Measurements from ENCODE around the gene FRS3. TPM values are rescaled to one million over a fixed set of nuclear protein-coding genes. Genes with fewer than 3 reads are reported as not detected.
A peak's percentile ranks its signal among the peaks of the same experiment; 100 is the strongest.

FRS3 gene
- total RNA-seq, 5 donors from 2014 or later (not counting 1 experiment from before 2014, with no cell fraction given) = 5.2 to 10.4 (median 8.9) TPM

- peak in 1 of 35 experiments; percentile 36 for DNase-seq
- CTCF ChIA-PET = interaction anchor here (0.6 to 1.9 kb wide), 6 partner anchors 25 to 311 kb away, joined by 3 to 12 read pairs (median 4); partner anchors contain the start of gene TOMM6 (in 1 of the 2)
Measured at GRCh38 chr6:41733360-41733706, 46.4 kb downstream of the FRS3 start.

GRCh38 chr6:41732591-41733359 is 46.9 kb downstream of the FRS3 start:
- Mint-ChIP-seq H3K27me3 (no peaks in the 10 kb centered on the region), H3K9me3 (no peaks in the 10 kb centered on the region), H3K4me3 (peak overlapping the region; percentile 76 to 83 (median 80)), H3K4me1 (peaks cover 35 to 60% (median 45%) of the 10 kb centered on the region in 3 donors), H3K27ac (peak overlapping the region; percentile 73 to 85), H3K36me3 (no peaks in the 10 kb centered on the region)
- ChIA-PET CTCF (interaction anchor here in 1 of 2 donors (0.6 kb wide), 1 partner anchor 49 kb away, joined by 3 read pairs; no protein-coding TSS in a partner anchor), POLR2A (no interaction called here)
- peak overlapping the region; percentile 25 to 75 for H3K4me3 ChIP-seq (ENCODE audit: control insufficient read depth in 1 of 2, extremely low read depth in 1 of 2, low read length in 1 of 2)
- H3K36me3 ChIP-seq (ENCODE audit: control insufficient read depth in 2 of 2, extremely low read depth in 1 of 2, insufficient read depth in 1 of 2, low read length in 1 of 2) = no peaks in the 10 kb centered on the region
- peak in 3 of 4 experiments; percentile 11 to 61 (median 13) for ATAC-seq (replicated peaks in 1 of 4)
- peak overlapping the region; percentile 86 for H3K27ac ChIP-seq (ENCODE audit: low read length)
- H3K9me3 ChIP-seq = no peaks in the 10 kb centered on the region
- H3K4me1 ChIP-seq (ENCODE audit: control insufficient read depth in 1 of 2, extremely low read depth in 1 of 2, insufficient read depth in 2 of 2, low read length in 2 of 2) = peaks cover 30 to 67% of the 10 kb centered on the region in 2 experiments
- WGBS (ENCODE audit: insufficient coverage) = 44% methylated on average over 6 of the region's 8 CpGs
- DNase-seq = peak; percentile 18 to 84 (median 70)
- no peaks in the 10 kb centered on the region for H3K27me3 ChIP-seq (replicated peaks in 1 of 2; ENCODE audit: control insufficient read depth in 2 of 2, extremely low read depth in 1 of 2, insufficient read depth in 2 of 2, low read length in 1 of 2)

More at GRCh38 chr6:41733360-41733706, 46.4 kb downstream of the FRS3 start:
- Mint-ChIP-seq H3K9me3 (no peaks in the 10 kb centered on the region), H3K27ac (peak overlapping the region; percentile 73 to 85), H3K36me3 (no peaks in the 10 kb centered on the region), H3K4me3 (peak overlapping the region; percentile 76 to 83 (median 80)), H3K27me3 (no peaks in the 10 kb centered on the region), H3K4me1 (peaks cover 35 to 56% (median 45%) of the 10 kb centered on the region in 3 donors)
- Histone ChIP-seq H3K27me3 (replicated peaks in 1 of 2; ENCODE audit: control insufficient read depth in 2 of 2, extremely low read depth in 1 of 2, insufficient read depth in 2 of 2, low read length in 1 of 2) (no peaks in the 10 kb centered on the region), H3K4me1 (ENCODE audit: control insufficient read depth in 1 of 2, extremely low read depth in 1 of 2, insufficient read depth in 2 of 2, low read length in 2 of 2) (peaks cover 27 to 62% of the 10 kb centered on the region in 2 experiments), H3K9me3 (no peaks in the 10 kb centered on the region), H3K4me3 (ENCODE audit: control insufficient read depth in 1 of 2, extremely low read depth in 1 of 2, low read length in 1 of 2) (peak overlapping the region; percentile 25 to 75), H3K27ac (ENCODE audit: low read length) (peak overlapping the region; percentile 86), H3K36me3 (ENCODE audit: control insufficient read depth in 2 of 2, extremely low read depth in 1 of 2, insufficient read depth in 1 of 2, low read length in 1 of 2) (no peaks in the 10 kb centered on the region)
- 95% methylated on average over 9 of the region's 11 CpGs for WGBS (ENCODE audit: insufficient coverage)
- no peak for ATAC-seq (replicated peaks in 1 of 4)
- POLR2A ChIA-PET = interaction anchor here in 1 of 2 donors (0.6 to 0.7 kb wide), 2 partner anchors 24 to 1326 kb away, joined by 3 to 6 read pairs; partner anchors contain the start of gene MRPL2

DNA sequence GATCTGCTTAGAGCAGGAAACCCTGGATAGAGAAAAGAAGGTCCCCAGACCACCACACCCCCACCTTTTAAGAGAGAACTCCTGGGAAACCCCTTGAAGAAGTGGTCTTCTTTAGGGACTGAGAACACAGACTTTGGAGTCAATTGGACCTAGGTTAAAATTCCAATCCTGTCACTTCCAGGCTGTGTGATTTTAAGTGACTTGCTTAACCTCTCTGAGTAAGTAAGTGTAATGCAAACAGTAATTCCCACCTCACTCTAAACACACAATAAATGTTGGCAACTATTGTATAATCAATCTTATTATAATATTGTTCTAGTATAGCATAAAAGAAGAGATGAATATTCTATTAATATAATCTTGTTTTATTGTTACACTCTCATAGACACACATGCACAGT is 47.6 kb downstream of the FRS3 start:
- peaks cover 41 to 66% (median 45%) of the 10 kb centered on the region in 3 donors for H3K4me1 Mint-ChIP-seq
- ChIA-PET POLR2A (no interaction called here), CTCF (no interaction called here)
- H3K27me3 Mint-ChIP-seq = no peaks in the 10 kb centered on the region
- Histone ChIP-seq H3K4me1 (ENCODE audit: control insufficient read depth in 1 of 2, extremely low read depth in 1 of 2, insufficient read depth in 2 of 2, low read length in 2 of 2) (peaks cover 33 to 74% of the 10 kb centered on the region in 2 experiments), H3K27ac (ENCODE audit: low read length) (peak overlapping the region; percentile 86), H3K27me3 (replicated peaks in 1 of 2; ENCODE audit: control insufficient read depth in 2 of 2, extremely low read depth in 1 of 2, insufficient read depth in 2 of 2, low read length in 1 of 2) (no peaks in the 10 kb centered on the region), H3K9me3 (no peaks in the 10 kb centered on the region), H3K36me3 (ENCODE audit: control insufficient read depth in 2 of 2, extremely low read depth in 1 of 2, insufficient read depth in 1 of 2, low read length in 1 of 2) (no peaks in the 10 kb centered on the region), H3K4me3 (ENCODE audit: control insufficient read depth in 1 of 2, extremely low read depth in 1 of 2, low read length in 1 of 2) (no peak overlapping the region)
- DNase-seq = no peak
- no peaks in the 10 kb centered on the region for H3K9me3 Mint-ChIP-seq
- peak overlapping the region; percentile 73 to 85 for H3K27ac Mint-ChIP-seq
- H3K4me3 Mint-ChIP-seq = peak overlapping the region; percentile 5 to 83 (median 80)
- ATAC-seq (replicated peaks in 1 of 4) = no peak
- H3K36me3 Mint-ChIP-seq = no peaks in the 10 kb centered on the region

GRCh38 chr6:41731561-41732086 is 48.1 kb downstream of the FRS3 start:
- POLR2A ChIA-PET = no interaction called here
- Mint-ChIP-seq H3K36me3 (no peaks in the 10 kb centered on the region), H3K4me1 (peaks cover 45 to 71% (median 50%) of the 10 kb centered on the region in 3 donors), H3K9me3 (no peaks in the 10 kb centered on the region), H3K27me3 (no peaks in the 10 kb centered on the region), H3K4me3 (no peak overlapping the region), H3K27ac (peak overlapping the region; percentile 66 to 85)
- DNase-seq = no peak
- ATAC-seq (replicated peaks in 1 of 4) = no peak
- H3K4me1 ChIP-seq (ENCODE audit: control insufficient read depth in 1 of 2, extremely low read depth in 1 of 2, insufficient read depth in 2 of 2, low read length in 2 of 2) = peaks cover 33 to 79% of the 10 kb centered on the region in 2 experiments
- H3K27me3 ChIP-seq (replicated peaks in 1 of 2; ENCODE audit: control insufficient read depth in 2 of 2, extremely low read depth in 1 of 2, insufficient read depth in 2 of 2, low read length in 1 of 2) = no peaks in the 10 kb centered on the region
- H3K9me3 ChIP-seq = no peaks in the 10 kb centered on the region
- CTCF ChIA-PET = interaction anchor here in 1 of 2 donors (0.6 kb wide), 1 partner anchor 170 kb away, joined by 8 read pairs; no protein-coding TSS in a partner anchor
- no peak overlapping the region for H3K4me3 ChIP-seq (ENCODE audit: control insufficient read depth in 1 of 2, extremely low read depth in 1 of 2, low read length in 1 of 2)
- peak overlapping the region; percentile 86 for H3K27ac ChIP-seq (ENCODE audit: low read length)
- no peaks in the 10 kb centered on the region for H3K36me3 ChIP-seq (ENCODE audit: control insufficient read depth in 2 of 2, extremely low read depth in 1 of 2, insufficient read depth in 1 of 2, low read length in 1 of 2)
- 97% methylated on average over 7 of the region's 7 CpGs for WGBS (ENCODE audit: insufficient coverage)

DNA sequence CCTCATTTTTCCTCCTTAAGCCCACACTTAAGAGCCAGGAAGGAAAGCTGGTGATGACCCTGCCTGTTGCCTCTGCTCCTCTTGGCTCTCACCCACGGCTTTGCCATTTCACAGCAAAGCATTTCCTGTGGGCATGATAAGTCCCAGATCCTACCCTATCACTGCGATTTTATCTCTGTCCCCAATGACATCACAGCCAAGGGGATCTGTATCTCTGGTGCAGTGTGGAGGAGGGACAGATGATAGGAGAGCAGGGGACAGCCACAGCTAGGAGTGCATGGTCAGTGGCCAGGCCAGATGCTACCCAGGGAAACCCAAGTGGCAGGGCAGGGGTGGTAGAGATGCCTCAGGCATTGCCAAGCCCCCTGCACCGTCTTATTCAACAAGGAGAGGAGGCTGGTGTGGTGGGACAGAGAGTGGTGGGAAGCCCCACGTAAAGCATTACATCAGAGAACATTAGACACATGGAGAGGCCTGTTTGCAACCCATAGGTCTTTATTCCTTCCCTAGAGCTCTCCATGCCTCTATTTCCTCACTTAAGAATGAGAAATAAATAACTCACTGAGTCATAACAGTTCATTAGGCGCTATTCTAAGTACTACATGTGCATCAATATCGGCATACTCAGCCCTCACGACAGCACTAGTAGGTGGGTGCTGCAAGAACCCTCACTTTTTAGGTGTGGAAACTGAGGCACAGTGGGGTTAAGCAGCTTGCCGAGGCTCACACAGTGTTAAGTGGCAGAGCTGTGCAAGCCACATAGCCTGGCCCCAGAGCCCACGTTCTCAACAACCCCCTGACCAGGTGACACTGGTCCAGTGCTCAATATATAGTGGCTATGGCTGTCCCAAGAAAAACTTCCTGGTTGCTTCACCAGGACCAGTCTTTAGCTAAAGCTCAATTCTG is 48.9 kb downstream of the FRS3 start:
- CTCF ChIA-PET = interaction anchor here in 1 of 2 donors (0.6 kb wide), 1 partner anchor 170 kb away, joined by 8 read pairs; no protein-coding TSS in a partner anchor
- Histone ChIP-seq H3K27ac (ENCODE audit: low read length) (peak overlapping the region; percentile 86), H3K4me1 (ENCODE audit: control insufficient read depth in 1 of 2, extremely low read depth in 1 of 2, insufficient read depth in 2 of 2, low read length in 2 of 2) (peaks cover 32 to 80% of the 10 kb centered on the region in 2 experiments), H3K4me3 (ENCODE audit: control insufficient read depth in 1 of 2, extremely low read depth in 1 of 2, low read length in 1 of 2) (no peak overlapping the region), H3K36me3 (ENCODE audit: control insufficient read depth in 2 of 2, extremely low read depth in 1 of 2, insufficient read depth in 1 of 2, low read length in 1 of 2) (no peaks in the 10 kb centered on the region), H3K9me3 (no peaks in the 10 kb centered on the region), H3K27me3 (replicated peaks in 1 of 2; ENCODE audit: control insufficient read depth in 2 of 2, extremely low read depth in 1 of 2, insufficient read depth in 2 of 2, low read length in 1 of 2) (no peaks in the 10 kb centered on the region)
- Mint-ChIP-seq H3K27me3 (no peaks in the 10 kb centered on the region), H3K36me3 (no peaks in the 10 kb centered on the region), H3K9me3 (no peaks in the 10 kb centered on the region), H3K4me3 (no peak overlapping the region), H3K4me1 (peaks cover 45 to 74% (median 49%) of the 10 kb centered on the region in 3 donors), H3K27ac (peak overlapping the region; percentile 68)
- ATAC-seq (replicated peaks in 1 of 4) (no peak), DNase-seq (peak in 1 of 35 experiments; percentile 37)
- 56% methylated on average over 3 of the region's 9 CpGs for WGBS (ENCODE audit: insufficient coverage)
- POLR2A ChIA-PET = no interaction called here

GRCh38 chr6:41729624-41730023 is 50.1 kb downstream of the FRS3 start:
- 98% methylated on average over 5 of the region's 7 CpGs for WGBS (ENCODE audit: insufficient coverage)
- ChIA-PET CTCF (interaction anchor here in 1 of 2 donors (0.8 kb wide), 1 partner anchor 1285 kb away, joined by 3 read pairs; the partner anchor contains the start of gene KLHDC3), POLR2A (no interaction called here)
- no peaks in the 10 kb centered on the region for H3K9me3 ChIP-seq
- H3K36me3 ChIP-seq (ENCODE audit: control insufficient read depth in 2 of 2, extremely low read depth in 1 of 2, insufficient read depth in 1 of 2, low read length in 1 of 2) = no peaks in the 10 kb centered on the region
- H3K4me1 ChIP-seq (ENCODE audit: control insufficient read depth in 1 of 2, extremely low read depth in 1 of 2, insufficient read depth in 2 of 2, low read length in 2 of 2) = peaks cover 30 to 80% of the 10 kb centered on the region in 2 experiments
- Mint-ChIP-seq H3K9me3 (no peaks in the 10 kb centered on the region), H3K4me3 (no peak overlapping the region), H3K36me3 (no peaks in the 10 kb centered on the region), H3K27me3 (no peaks in the 10 kb centered on the region), H3K4me1 (peaks cover 45 to 81% (median 46%) of the 10 kb centered on the region in 3 donors), H3K27ac (no peak overlapping the region)
- no peak for ATAC-seq (replicated peaks in 1 of 4)
- H3K4me3 ChIP-seq (ENCODE audit: control insufficient read depth in 1 of 2, extremely low read depth in 1 of 2, low read length in 1 of 2) = no peak overlapping the region
- DNase-seq = no peak
- H3K27me3 ChIP-seq (replicated peaks in 1 of 2; ENCODE audit: control insufficient read depth in 2 of 2, extremely low read depth in 1 of 2, insufficient read depth in 2 of 2, low read length in 1 of 2) = no peaks in the 10 kb centered on the region
- no peak overlapping the region for H3K27ac ChIP-seq (ENCODE audit: low read length)

All from T-cell (primary cell).